ENCODE data around the gene PLD6. TPM values are rescaled to one million over a fixed set of nuclear protein-coding genes. Genes with fewer than 3 reads are reported as not detected.

The PLD6 gene
- total RNA-seq, 2 donors from 2014 or later, result 9.5 to 26.4 TPM

DNA sequence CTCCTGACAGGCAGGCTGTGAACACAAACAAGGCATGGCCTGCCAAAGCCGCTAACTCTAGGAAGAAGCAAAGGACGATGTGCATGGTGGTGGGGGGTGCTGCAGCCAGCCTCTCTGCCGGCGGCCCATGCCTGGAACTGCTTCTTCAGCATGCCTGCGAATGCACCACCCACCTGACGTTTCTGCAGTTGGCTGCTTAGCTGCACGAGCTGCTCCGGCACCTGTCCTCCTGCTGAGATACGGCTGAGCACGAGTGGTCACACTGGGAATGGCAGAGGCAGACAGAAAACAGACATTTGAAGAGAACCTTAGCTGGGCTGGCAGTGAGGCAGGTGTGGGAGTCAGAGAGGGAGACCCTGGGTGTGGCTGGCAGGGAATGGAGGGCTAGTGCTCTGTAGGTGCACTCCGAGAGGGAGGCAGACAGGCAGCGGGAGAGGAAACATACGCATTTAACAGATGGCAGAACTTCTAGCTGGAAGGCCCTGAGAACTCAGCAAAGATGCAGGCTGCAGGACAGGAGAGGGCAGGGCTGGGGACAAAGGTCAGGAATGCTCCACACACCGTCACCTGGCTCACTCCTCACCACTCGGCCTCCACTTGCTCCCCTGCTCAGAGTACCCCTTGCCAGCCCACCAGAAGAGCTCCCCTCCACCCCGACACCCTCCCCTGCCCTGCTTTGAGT, 25.6 kb upstream of the PLD6 start:
- Histone ChIP-seq H3K4me3 (no peak overlapping the region), H3K27ac (no peak overlapping the region), H3K9me3 (no peaks in the 10 kb centered on the region), H3K36me3 (no peaks in the 10 kb centered on the region), H3K27me3 (replicated peaks; ENCODE audit: insufficient read depth) (no peaks in the 10 kb centered on the region), H3K4me1 (replicated peaks) (peaks cover 21% of the 10 kb centered on the region)
- intact Hi-C loops (cut with DNase I), result no loop called here
- WGBS, result 77% methylated on average over 16 of the region's 16 CpGs
- no peak for DNase-seq (ENCODE audit: low spot score)
- no peak for TF ChIP-seq POLR2A (IDR thresholded peaks at IDR 0.05)
- TF ChIP-seq, protein P1, sequence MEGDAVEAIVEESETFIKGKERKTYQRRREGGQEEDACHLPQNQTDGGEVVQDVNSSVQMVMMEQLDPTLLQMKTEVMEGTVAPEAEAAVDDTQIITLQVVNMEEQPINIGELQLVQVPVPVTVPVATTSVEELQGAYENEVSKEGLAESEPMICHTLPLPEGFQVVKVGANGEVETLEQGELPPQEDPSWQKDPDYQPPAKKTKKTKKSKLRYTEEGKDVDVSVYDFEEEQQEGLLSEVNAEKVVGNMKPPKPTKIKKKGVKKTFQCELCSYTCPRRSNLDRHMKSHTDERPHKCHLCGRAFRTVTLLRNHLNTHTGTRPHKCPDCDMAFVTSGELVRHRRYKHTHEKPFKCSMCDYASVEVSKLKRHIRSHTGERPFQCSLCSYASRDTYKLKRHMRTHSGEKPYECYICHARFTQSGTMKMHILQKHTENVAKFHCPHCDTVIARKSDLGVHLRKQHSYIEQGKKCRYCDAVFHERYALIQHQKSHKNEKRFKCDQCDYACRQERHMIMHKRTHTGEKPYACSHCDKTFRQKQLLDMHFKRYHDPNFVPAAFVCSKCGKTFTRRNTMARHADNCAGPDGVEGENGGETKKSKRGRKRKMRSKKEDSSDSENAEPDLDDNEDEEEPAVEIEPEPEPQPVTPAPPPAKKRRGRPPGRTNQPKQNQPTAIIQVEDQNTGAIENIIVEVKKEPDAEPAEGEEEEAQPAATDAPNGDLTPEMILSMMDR (IDR thresholded peaks at IDR 0.05), result no peak
- TF ChIP-seq POLR2AphosphoS5 (IDR thresholded peaks at IDR 0.05), result no peak

DNA sequence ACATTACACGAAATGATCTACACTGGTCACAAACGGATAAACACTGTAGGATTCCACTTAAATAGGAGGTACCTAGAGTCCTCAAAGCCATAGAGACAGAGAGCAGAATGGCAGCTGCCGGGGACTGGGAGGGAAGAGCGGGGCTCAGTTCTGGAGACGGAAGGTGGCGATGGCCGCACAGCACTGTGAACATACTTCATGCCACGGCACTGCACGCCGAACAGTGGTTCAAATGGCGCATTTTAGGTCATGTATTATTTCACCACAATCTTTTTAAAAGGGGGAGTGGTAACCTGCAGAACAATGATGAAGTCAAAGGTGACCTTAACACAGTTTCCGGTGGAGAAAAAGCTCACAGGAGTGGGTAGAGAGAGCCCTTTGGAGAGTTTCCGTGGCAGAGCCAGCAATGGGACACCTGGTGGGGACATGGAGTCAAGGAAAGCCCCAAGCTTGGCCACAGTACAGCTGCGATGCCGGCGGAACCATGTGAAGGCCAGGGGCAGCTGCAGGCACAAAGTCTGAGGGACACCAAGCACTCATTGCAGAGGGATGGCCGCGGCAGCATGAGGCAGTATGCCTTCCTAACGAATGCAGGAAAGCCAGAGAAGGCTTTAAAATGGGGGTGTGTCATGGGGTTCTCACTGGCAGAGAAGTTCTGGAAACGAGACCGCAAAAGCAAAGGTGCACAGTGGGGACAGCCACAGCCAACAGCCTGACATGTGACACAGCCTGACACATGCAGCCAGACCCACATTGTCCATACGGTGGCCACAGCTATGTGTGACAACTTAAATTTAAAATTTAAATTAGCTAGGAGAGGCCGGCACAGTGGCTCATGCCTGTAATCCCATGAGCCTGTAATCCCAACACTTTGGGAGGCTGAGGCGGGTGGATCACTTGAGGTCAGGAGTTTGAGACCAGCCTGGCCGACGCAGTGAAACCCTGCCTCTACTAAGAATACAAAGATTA, 23.6 kb upstream of the PLD6 start:
- intact Hi-C loops (cut with DNase I), result no loop called here
- Histone ChIP-seq H3K4me1 (replicated peaks) (peaks cover 18% of the 10 kb centered on the region), H3K27ac (peak overlapping the region; percentile 58 to 60), H3K27me3 (replicated peaks; ENCODE audit: insufficient read depth) (no peaks in the 10 kb centered on the region), H3K9me3 (no peaks in the 10 kb centered on the region), H3K4me3 (no peak overlapping the region), H3K36me3 (peaks cover 0 to 15% of the 10 kb centered on the region in 2 donors)
- TF ChIP-seq POLR2A (IDR thresholded peaks at IDR 0.05) (no peak), POLR2AphosphoS5 (IDR thresholded peaks at IDR 0.05) (no peak)
- TF ChIP-seq, protein P1 (IDR thresholded peaks at IDR 0.05), result no peak
- DNase-seq (ENCODE audit: low spot score), result no peak
- WGBS, result 89% methylated on average over 26 of the region's 26 CpGs

DNA sequence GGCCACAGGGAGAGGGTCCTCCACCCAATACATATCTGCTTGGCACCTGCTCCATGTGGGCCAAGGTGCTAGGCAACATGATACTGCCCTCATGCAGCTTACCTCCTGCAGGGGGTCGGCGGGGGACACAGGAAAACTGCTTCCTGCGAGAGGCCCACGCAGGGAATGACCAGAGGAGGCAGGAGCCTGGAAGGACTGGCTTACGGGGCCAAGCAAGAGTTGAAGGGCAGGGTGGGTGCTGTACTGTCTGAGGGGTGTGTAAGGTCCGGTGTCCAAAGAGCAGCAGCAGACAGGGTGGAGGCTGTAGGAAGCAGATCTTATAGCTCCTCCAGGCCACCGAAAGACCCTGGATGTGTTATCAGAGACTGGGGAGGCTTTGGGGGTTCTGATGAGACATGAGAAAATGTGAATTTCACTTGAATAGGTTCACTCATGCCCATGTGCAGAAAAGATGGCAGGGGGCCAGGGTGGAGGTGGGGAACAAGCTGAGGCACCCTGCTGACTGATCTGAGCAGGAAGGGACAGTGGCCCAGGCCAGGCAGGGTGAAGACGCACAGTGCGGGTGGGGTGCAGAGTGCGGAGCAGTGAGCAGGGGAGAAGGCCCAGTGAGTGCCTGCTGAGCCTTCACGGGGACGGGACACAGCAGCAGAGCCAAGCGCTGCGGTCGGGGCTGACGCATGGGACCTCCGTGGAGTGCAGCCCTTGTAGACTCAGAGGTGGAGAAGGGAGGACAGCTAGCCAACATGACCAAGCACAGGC, 22.6 kb upstream of the PLD6 start:
- WGBS, result 86% methylated on average over 17 of the region's 17 CpGs
- DNase-seq (ENCODE audit: low spot score), result no peak
- TF ChIP-seq, protein P1 (IDR thresholded peaks at IDR 0.05), result no peak
- TF ChIP-seq POLR2AphosphoS5 (IDR thresholded peaks at IDR 0.05), result no peak
- TF ChIP-seq POLR2A (IDR thresholded peaks at IDR 0.05), result no peak
- H3K27ac ChIP-seq, result peak overlapping the region; percentile 58 to 60
- H3K4me3 ChIP-seq, result no peak overlapping the region
- no peaks in the 10 kb centered on the region for H3K27me3 ChIP-seq (replicated peaks; ENCODE audit: insufficient read depth)
- intact Hi-C loops (cut with DNase I), result no loop called here
- peaks cover 0 to 23% of the 10 kb centered on the region in 2 donors for H3K36me3 ChIP-seq
- peaks cover 18% of the 10 kb centered on the region for H3K4me1 ChIP-seq (replicated peaks)
- H3K9me3 ChIP-seq, result no peaks in the 10 kb centered on the region

DNA sequence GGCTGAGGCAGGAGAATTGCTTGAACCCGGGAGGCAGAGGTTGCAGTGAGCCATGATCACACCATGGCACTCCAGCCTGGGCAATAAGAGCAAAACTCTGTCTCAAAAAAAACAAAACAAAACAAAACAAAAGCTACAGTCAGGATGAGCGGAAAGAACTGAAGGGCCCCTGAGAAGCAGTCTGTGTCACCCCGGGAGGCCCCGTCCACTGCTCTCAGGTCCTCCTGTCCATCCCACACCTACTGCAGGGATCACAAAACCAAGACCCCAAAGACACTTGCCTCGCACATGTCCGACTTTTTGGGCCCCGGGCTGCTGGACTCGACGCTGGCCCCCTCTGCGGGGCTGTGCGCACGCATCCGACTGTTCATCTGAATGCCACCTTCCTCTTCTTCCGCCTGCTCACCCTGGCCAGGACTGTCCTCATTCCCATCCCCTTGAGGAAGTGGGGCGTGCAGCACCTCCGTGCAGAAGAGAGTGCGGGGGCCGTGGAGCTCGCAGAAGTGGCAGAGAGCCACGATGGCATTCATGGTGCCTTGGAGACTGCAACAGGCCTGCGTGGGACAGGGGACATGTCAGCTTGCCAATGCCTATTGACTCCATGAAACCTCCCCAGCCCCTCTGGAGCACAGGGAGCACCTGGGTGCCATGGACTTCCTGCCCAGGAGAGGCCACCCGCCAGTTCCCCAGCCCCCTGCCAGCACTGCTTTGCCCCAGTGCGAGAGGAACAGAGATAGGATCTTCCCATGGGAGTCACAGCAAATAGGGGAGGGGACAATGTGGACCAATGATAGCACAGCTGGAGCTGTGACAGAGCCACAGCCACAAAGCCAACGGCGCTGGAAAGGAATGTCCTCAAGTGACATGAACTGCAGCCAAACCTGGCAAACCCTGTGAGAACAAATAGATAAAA, 21.7 kb upstream of the PLD6 start:
- TF ChIP-seq, protein P1 (IDR thresholded peaks at IDR 0.05), result no peak
- TF ChIP-seq POLR2AphosphoS5 (IDR thresholded peaks at IDR 0.05), result peak; percentile 68
- no peak for TF ChIP-seq POLR2A (IDR thresholded peaks at IDR 0.05)
- intact Hi-C loops (cut with DNase I), result no loop called here
- H3K36me3 ChIP-seq, result peaks cover 0 to 31% of the 10 kb centered on the region in 2 donors
- no peaks in the 10 kb centered on the region for H3K27me3 ChIP-seq (replicated peaks; ENCODE audit: insufficient read depth)
- H3K27ac ChIP-seq, result peak overlapping the region; percentile 58 to 60
- peak; percentile 70 for DNase-seq (ENCODE audit: low spot score)
- H3K4me1 ChIP-seq (replicated peaks), result peaks cover 18% of the 10 kb centered on the region
- no peak overlapping the region for H3K4me3 ChIP-seq
- WGBS, result 84% methylated on average over 25 of the region's 25 CpGs
- no peaks in the 10 kb centered on the region for H3K9me3 ChIP-seq

All from prostate gland (tissue), 2 donors.